HEK293 (cell line): ENCODE results near the gene ACCSL.

Experiments used
- CTCF ChIA-PET: fragments of 350-600 bp; formaldehyde crosslinking; extraction: SDS; loops from one replicate; lab custom pipeline; 2021; ENCODE audit warnings: antibody characterized with exemption; lab: Yijun Ruan, JAX
- POLR2A ChIA-PET: fragments of 300-600 bp; formaldehyde crosslinking; extraction: SDS; loops from one replicate; lab custom pipeline; 2020; ENCODE audit warnings: antibody characterized with exemption, inconsistent platforms; lab: Yijun Ruan, JAX
- H3K27ac ChIP-seq: fragments of 200-500 bp; sonication (Bioruptor generic); 2 replicates; pipeline ENCODE4 v1.5.1; 2014; ENCODE audit warnings: low read depth, low read length, control low read depth, inconsistent platforms; ENCODE audit errors: extremely low read depth
- H3K36me3 ChIP-seq, 2 experiments: fragments of 200-500 bp in 1 of 2; sonication (Bioruptor generic) in 1 of 2; 1 replicate in 1 of 2; 2 replicates in 1 of 2; pipeline ENCODE4 v1.5.1; 2014 to 2017; ENCODE audit warnings: inconsistent platforms in 2 of 2, low read length in 2 of 2; ENCODE audit not compliant: control insufficient read depth in 2 of 2, insufficient read depth in 1 of 2
- H3K4me1 ChIP-seq: fragments of 200-500 bp; sonication (Bioruptor generic); 2 replicates; pipeline ENCODE4 v1.5.1; 2014; ENCODE audit warnings: mild to moderate bottlenecking, low read length, inconsistent platforms; ENCODE audit not compliant: control insufficient read depth, insufficient read depth
- H3K4me3 ChIP-seq: 2 replicates; pipeline ENCODE4 v1.5.1; 2011; ENCODE audit warnings: low read depth, mild to moderate bottlenecking, control low read depth, low read length, moderate library complexity
- H3K9me3 ChIP-seq: fragments of 200-500 bp; sonication (Bioruptor generic); 2 replicates; pipeline ENCODE4 v1.5.1; 2014; ENCODE audit warnings: low read depth, low read length, inconsistent platforms; ENCODE audit not compliant: control insufficient read depth, insufficient read depth
- BCL11A ChIP-seq: fragments of 450-650 bp; formaldehyde crosslinking; IDR thresholded peaks from 2 replicates; pipeline ENCODE4 v1.5.1; 2016; ENCODE audit warnings: low read depth, missing biosample characterization, missing genetic modification characterization
- EGR2 ChIP-seq: fragments of 450-650 bp; formaldehyde crosslinking; IDR thresholded peaks from 2 replicates; pipeline ENCODE4 v1.5.1; 2016; ENCODE audit warnings: low read depth, missing biosample characterization, missing genetic modification characterization
- ZBTB48 ChIP-seq: fragments of 450-650 bp; formaldehyde crosslinking; IDR thresholded peaks from 2 replicates; pipeline ENCODE4 v1.5.1; 2016; ENCODE audit warnings: missing biosample characterization, missing genetic modification characterization
- ZFP41 ChIP-seq: fragments of 450-650 bp; formaldehyde crosslinking; IDR thresholded peaks from 2 replicates; pipeline ENCODE4 v1.5.1; 2016; ENCODE audit warnings: missing biosample characterization, missing genetic modification characterization, borderline replicate concordance
- ZNF132 ChIP-seq: fragments of 450-650 bp; formaldehyde crosslinking; IDR thresholded peaks from 2 replicates; pipeline ENCODE4 v1.5.1; 2017; ENCODE audit warnings: missing biosample characterization, missing genetic modification characterization, borderline replicate concordance
- ZNF221 ChIP-seq: fragments of 450-650 bp; formaldehyde crosslinking; IDR thresholded peaks from 2 replicates; pipeline ENCODE4 v1.5.1; 2017; ENCODE audit warnings: missing biosample characterization, missing genetic modification characterization, borderline replicate concordance
- ZNF350 ChIP-seq: fragments of 450-650 bp; formaldehyde crosslinking; IDR thresholded peaks from 2 replicates; pipeline ENCODE4 v1.5.0; 2017; ENCODE audit warnings: missing biosample characterization, mild to moderate bottlenecking, missing genetic modification characterization
- ZNF426 ChIP-seq: fragments of 450-650 bp; formaldehyde crosslinking; IDR thresholded peaks from 2 replicates; pipeline ENCODE4 v1.5.1; 2017; ENCODE audit warnings: missing biosample characterization, missing genetic modification characterization, mild to moderate bottlenecking, inconsistent platforms, moderate library complexity
- ZNF473 ChIP-seq: fragments of 450-650 bp; formaldehyde crosslinking; IDR thresholded peaks from 2 replicates; pipeline ENCODE4 v1.5.1; 2017; ENCODE audit warnings: missing biosample characterization, missing genetic modification characterization
- ZNF501 ChIP-seq: fragments of 450-650 bp; formaldehyde crosslinking; IDR thresholded peaks from 2 replicates; pipeline ENCODE4 v1.5.1; 2016; ENCODE audit warnings: missing biosample characterization, missing genetic modification characterization
- ZNF596 ChIP-seq: fragments of 450-650 bp; IDR thresholded peaks from 2 replicates; pipeline ENCODE4 v1.5.0; 2018; ENCODE audit warnings: missing biosample characterization, mild to moderate bottlenecking, missing genetic modification characterization, moderate library complexity
- ZNF629 ChIP-seq: fragments of 450-650 bp; formaldehyde crosslinking; IDR thresholded peaks from 2 replicates; pipeline ENCODE4 v1.5.1; 2017; ENCODE audit warnings: missing biosample characterization, missing genetic modification characterization
- ZNF654 ChIP-seq: fragments of 450-650 bp; formaldehyde crosslinking; IDR thresholded peaks from 2 replicates; pipeline ENCODE4 v1.5.1; 2016; ENCODE audit warnings: low read depth, missing biosample characterization, missing genetic modification characterization
- ZNF843 ChIP-seq: fragments of 450-650 bp; formaldehyde crosslinking; IDR thresholded peaks from 2 replicates; pipeline ENCODE4 v1.5.1; 2016; ENCODE audit warnings: missing biosample characterization, missing genetic modification characterization
- ZSCAN30 ChIP-seq: fragments of 450-650 bp; IDR thresholded peaks from 2 replicates; pipeline ENCODE4 v1.5.1; 2018; ENCODE audit warnings: missing biosample characterization, mild to moderate bottlenecking, missing genetic modification characterization, moderate library complexity
- TF ChIP-seq, protein P1 (sequence below): fragments of 450-650 bp; IDR thresholded peaks from 2 replicates; pipeline ENCODE4 v1.5.1; 2018; ENCODE audit warnings: missing biosample characterization, mild to moderate bottlenecking, missing genetic modification characterization
- TF ChIP-seq, protein P2 (sequence below): fragments of 450-650 bp; formaldehyde crosslinking; IDR thresholded peaks from 2 replicates; pipeline ENCODE4 v1.5.1; 2017; ENCODE audit warnings: missing biosample characterization, missing genetic modification characterization

Gene ACCSL

DNA sequence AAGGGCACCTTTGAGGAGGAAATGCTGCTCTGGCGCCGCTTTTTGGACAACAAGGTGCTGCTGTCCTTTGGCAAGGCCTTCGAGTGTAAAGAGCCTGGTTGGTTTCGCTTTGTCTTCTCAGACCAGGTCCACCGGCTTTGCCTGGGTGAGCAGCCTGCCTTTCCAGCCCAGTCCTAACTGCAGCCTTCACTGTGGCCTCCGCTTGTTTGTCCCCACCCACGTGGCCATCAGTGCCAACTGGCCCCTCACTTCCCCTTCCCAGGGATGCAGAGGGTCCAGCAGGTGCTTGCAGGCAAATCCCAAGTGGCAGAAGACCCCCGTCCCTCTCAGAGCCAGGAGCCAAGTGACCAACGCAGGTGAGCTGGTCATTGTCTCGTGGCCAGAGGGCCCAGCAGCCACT lies 35.7 kb downstream of the ACCSL start (continued):
- TF ChIP-seq, protein P1, sequence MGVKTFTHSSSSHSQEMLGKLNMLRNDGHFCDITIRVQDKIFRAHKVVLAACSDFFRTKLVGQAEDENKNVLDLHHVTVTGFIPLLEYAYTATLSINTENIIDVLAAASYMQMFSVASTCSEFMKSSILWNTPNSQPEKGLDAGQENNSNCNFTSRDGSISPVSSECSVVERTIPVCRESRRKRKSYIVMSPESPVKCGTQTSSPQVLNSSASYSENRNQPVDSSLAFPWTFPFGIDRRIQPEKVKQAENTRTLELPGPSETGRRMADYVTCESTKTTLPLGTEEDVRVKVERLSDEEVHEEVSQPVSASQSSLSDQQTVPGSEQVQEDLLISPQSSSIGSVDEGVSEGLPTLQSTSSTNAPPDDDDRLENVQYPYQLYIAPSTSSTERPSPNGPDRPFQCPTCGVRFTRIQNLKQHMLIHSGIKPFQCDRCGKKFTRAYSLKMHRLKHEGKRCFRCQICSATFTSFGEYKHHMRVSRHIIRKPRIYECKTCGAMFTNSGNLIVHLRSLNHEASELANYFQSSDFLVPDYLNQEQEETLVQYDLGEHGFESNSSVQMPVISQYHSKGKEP (tag by site-specific recombination): no peak
- no peak for TF ChIP-seq ZSCAN30 (tag by site-specific recombination)
- TF ChIP-seq ZNF629 (tag by site-specific recombination): no peak
- TF ChIP-seq EGR2: no peak

DNA sequence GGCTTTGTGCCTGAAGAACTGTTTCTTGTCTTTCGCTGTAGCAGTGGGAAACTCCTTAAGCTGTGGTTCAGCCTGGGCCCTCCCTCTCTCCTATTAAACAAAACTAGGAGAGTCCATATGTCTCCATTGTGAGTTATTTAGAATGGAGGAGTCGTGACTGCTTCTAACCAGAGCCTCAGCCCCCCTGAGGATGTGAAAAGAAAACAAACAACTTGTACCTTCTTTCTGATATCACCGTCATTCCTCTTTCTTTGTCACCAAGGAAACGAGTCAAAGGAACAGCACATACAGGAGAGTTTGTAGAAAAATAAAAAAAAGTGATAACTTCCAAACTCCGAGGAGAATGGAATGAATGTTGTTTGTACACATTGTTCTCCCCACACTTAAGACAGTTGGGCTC lies 36.1 kb downstream of the ACCSL start:
- Histone ChIP-seq H3K27ac (no peak overlapping the region), H3K4me3 (no peak overlapping the region), H3K9me3 (no peaks in the 10 kb centered on the region), H3K36me3 (no peaks in the 10 kb centered on the region), H3K4me1 (no peaks in the 10 kb centered on the region)
- POLR2A ChIA-PET: no interaction called here
- CTCF ChIA-PET: interaction anchor here (8.4 kb wide), 1 partner anchor 10 kb away, joined by 64 read pairs; the partner anchor contains the start of gene EXT2
- TF ChIP-seq, protein P2, sequence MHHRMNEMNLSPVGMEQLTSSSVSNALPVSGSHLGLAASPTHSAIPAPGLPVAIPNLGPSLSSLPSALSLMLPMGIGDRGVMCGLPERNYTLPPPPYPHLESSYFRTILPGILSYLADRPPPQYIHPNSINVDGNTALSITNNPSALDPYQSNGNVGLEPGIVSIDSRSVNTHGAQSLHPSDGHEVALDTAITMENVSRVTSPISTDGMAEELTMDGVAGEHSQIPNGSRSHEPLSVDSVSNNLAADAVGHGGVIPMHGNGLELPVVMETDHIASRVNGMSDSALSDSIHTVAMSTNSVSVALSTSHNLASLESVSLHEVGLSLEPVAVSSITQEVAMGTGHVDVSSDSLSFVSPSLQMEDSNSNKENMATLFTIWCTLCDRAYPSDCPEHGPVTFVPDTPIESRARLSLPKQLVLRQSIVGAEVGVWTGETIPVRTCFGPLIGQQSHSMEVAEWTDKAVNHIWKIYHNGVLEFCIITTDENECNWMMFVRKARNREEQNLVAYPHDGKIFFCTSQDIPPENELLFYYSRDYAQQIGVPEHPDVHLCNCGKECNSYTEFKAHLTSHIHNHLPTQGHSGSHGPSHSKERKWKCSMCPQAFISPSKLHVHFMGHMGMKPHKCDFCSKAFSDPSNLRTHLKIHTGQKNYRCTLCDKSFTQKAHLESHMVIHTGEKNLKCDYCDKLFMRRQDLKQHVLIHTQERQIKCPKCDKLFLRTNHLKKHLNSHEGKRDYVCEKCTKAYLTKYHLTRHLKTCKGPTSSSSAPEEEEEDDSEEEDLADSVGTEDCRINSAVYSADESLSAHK (tag by site-specific recombination): no peak
- TF ChIP-seq ZBTB48: no peak
- no peak for TF ChIP-seq ZNF654 (tag by site-specific recombination)

DNA sequence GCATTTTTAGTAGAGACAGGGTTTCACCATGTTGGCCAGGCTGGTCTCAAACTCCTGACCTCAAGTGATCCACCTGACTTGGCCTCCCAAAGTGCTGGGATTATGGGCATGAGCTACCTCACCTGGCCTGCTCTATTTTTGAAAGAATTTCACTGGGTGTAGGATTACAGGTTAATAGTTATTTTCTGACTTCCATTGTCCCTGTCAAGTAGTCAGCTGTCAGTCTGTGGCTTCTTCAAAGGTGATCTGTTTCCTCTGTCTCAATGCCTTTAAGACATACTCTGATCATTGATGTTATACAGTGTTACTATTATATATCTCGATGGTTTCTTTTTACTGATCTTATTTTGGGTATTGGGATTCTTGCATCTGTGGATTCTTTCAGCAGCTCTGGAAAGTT lies 37.5 kb downstream of the ACCSL start:
- Histone ChIP-seq H3K4me3 (no peak overlapping the region), H3K27ac (no peak overlapping the region), H3K9me3 (no peaks in the 10 kb centered on the region)
- POLR2A ChIA-PET: no interaction called here
- CTCF ChIA-PET: interaction anchor here (1.1 to 8.4 kb wide), 2 partner anchors 9 to 20 kb away, joined by 3 to 64 read pairs; partner anchors contain the start of gene EXT2
- no peak for TF ChIP-seq ZNF843 (tag by site-specific recombination)
- no peak for TF ChIP-seq ZNF501
- TF ChIP-seq ZFP41 (tag by site-specific recombination): no peak
- TF ChIP-seq, all 188 proteins: peak for 0
- Histone ChIP-seq H3K4me1 (no peaks in the 10 kb centered on the region), H3K36me3 (no peaks in the 10 kb centered on the region)

DNA sequence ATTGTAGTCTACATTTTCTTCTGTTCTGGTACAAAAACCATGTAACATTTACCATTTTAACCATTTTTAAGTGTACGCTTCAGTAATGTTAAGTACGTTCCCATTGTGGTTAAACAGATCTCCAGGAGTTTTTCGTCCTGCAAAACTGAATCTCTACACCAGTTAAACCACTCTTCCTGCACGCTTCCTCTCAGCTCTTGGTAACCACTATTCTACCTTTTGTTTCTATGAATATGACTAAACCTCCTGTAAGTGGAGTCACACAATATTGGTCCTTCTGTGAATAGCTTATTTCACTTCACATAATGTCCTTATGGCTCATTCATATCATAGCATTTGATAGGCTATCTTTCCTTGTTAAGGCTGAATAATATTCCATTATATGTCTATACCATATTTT lies 40.6 kb downstream of the ACCSL start:
- ChIA-PET POLR2A (no interaction called here), CTCF (no interaction called here)
- H3K27ac ChIP-seq: no peak overlapping the region
- H3K9me3 ChIP-seq: no peaks in the 10 kb centered on the region
- no peak for TF ChIP-seq ZNF350 (tag by site-specific recombination)
- H3K4me1 ChIP-seq: no peaks in the 10 kb centered on the region
- H3K36me3 ChIP-seq: no peaks in the 10 kb centered on the region
- H3K4me3 ChIP-seq: no peak overlapping the region

DNA sequence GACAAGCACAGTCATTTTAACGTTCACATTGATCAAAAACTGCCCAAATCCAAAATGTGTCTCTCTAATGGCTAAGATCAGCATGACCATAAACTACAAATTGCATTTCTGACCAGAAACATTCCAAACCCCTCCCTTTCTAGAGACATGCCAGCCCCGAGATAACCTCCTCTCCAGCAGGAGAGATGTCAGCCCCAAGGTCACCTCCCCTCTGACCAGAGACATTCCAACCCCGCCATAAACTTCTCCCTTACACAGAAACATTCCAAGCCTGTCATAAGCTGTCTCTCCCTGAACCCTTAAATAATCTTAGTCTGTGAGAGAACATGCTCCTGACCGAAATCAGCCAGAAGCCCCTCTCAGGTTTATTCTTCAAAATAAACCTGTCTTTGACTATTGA lies 41.1 kb downstream of the ACCSL start:
- Histone ChIP-seq H3K36me3 (no peaks in the 10 kb centered on the region), H3K4me3 (no peak overlapping the region), H3K9me3 (no peaks in the 10 kb centered on the region), H3K27ac (no peak overlapping the region), H3K4me1 (no peaks in the 10 kb centered on the region)
- POLR2A ChIA-PET: no interaction called here
- TF ChIP-seq ZNF132 (tag by site-specific recombination) (no peak), ZNF426 (tag by site-specific recombination) (no peak), ZNF596 (tag by site-specific recombination) (no peak), ZNF473 (tag by site-specific recombination) (no peak), BCL11A (tag by site-specific recombination) (no peak), ZNF221 (tag by site-specific recombination) (no peak)
- TF ChIP-seq, all 188 proteins: peak for 0
- CTCF ChIA-PET: no interaction called here
